ENCODE results near the gene SPINT2. TPM values are rescaled to one million over a fixed set of nuclear protein-coding genes. Genes with fewer than 3 reads are reported as not detected.

Gene SPINT2
- total RNA-seq: 1,000 to 10,000 TPM in 2 of 4 donors, 100 to 1,000 TPM in 2; 158 to 1,321 (median 873) TPM

DNA sequence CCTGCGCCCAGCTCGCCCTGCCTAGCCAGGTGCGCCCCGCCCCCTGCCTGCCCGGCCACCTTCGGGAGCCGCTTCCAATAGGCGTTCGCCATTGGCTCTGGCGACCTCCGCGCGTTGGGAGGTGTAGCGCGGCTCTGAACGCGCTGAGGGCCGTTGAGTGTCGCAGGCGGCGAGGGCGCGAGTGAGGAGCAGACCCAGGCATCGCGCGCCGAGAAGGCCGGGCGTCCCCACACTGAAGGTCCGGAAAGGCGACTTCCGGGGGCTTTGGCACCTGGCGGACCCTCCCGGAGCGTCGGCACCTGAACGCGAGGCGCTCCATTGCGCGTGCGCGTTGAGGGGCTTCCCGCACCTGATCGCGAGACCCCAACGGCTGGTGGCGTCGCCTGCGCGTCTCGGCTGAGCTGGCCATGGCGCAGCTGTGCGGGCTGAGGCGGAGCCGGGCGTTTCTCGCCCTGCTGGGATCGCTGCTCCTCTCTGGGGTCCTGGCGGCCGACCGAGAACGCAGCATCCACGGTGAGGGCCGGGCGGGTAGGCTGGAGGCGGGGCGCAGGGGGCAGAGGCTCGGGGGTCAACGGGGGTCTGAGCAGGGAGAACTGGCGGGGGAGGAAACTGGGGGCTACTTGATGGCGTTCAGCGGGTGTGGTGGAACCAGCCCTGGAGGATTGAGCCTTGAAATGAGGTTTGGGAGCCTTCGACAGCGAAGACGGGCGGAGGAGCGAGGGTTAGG, at the start of gene SPINT2:
Gene SPINT2 (plus strand): TSS at position 88 of the 727 bp plus-strand sequence. CDS start 320 bp downstream, at position 408.
- TF ChIP-seq CTCF (IDR thresholded peaks at IDR 0.05) (peak in 2 of 6 experiments; percentile 1 to 14), POLR2A (IDR thresholded peaks at IDR 0.05) (peak; percentile 99)
- peak within 1 kb of the TSS; percentile 48 to 85 (median 74) for H3K4me3 ChIP-seq
- H3K4me1 ChIP-seq: peaks cover 0 to 15% (median 6%) of the 10 kb centered on the region in 4 donors
- DNase-seq: no peak
- peaks cover 0 to 4% of the 10 kb centered on the region in 2 donors for H3K27me3 ChIP-seq
- H3K9me3 ChIP-seq: no peaks in the 10 kb centered on the region
- H3K27ac ChIP-seq: peak within 1 kb of the TSS; percentile 79 to 98 (median 86)
- H3K36me3 ChIP-seq: no peaks in the 10 kb centered on the region

- TF ChIP-seq POLR2A (IDR thresholded peaks at IDR 0.05): no peak
- TF ChIP-seq CTCF (IDR thresholded peaks at IDR 0.05): no peak
- no peak for DNase-seq
- Histone ChIP-seq H3K9me3 (no peaks in the 10 kb centered on the region), H3K36me3 (no peaks in the 10 kb centered on the region), H3K4me1 (no peaks in the 10 kb centered on the region), H3K27ac (no peak overlapping the region), H3K4me3 (no peak overlapping the region), H3K27me3 (no peaks in the 10 kb centered on the region)
These were observed 47.4 kb upstream of the SPINT2 start for GRCh38 chr19:38216785-38217641.

GRCh38 chr19:38218204-38218603, 46.2 kb upstream of the SPINT2 start:
- DNase-seq: no peak
- Histone ChIP-seq H3K4me1 (no peaks in the 10 kb centered on the region), H3K36me3 (no peaks in the 10 kb centered on the region), H3K27me3 (no peaks in the 10 kb centered on the region), H3K9me3 (no peaks in the 10 kb centered on the region), H3K27ac (no peak overlapping the region), H3K4me3 (no peak overlapping the region)
- TF ChIP-seq CTCF (IDR thresholded peaks at IDR 0.05) (no peak), POLR2A (IDR thresholded peaks at IDR 0.05) (no peak)

DNA sequence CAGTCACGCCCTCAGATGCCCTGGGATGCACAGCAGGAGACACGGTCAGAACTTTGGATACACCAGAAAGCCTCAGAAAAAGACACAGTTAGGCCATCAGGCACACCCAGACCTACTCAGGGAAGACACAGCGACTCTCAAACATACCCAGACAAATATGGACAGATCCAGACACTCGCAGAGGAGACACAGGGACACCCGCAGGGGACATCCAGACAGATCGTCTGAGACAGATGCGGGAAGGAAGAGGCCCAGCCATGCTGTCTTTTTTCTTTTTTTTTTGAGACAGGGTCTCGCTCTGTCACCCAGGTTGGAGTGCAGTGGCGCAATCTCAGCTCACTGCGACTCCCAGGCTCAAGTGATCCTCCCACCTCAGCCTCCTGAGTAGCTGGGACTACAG, 45.2 kb upstream of the SPINT2 start:
- H3K27ac ChIP-seq: no peak overlapping the region
- peaks cover 0 to 8% (median 7%) of the 10 kb centered on the region in 4 donors for H3K4me1 ChIP-seq
- H3K27me3 ChIP-seq: peaks cover 0 to 7% of the 10 kb centered on the region in 2 donors
- no peaks in the 10 kb centered on the region for H3K36me3 ChIP-seq
- H3K9me3 ChIP-seq: no peaks in the 10 kb centered on the region
- H3K4me3 ChIP-seq: no peak overlapping the region
- no peak for DNase-seq
- TF ChIP-seq POLR2A (IDR thresholded peaks at IDR 0.05): no peak
- no peak for TF ChIP-seq CTCF (IDR thresholded peaks at IDR 0.05)

DNA sequence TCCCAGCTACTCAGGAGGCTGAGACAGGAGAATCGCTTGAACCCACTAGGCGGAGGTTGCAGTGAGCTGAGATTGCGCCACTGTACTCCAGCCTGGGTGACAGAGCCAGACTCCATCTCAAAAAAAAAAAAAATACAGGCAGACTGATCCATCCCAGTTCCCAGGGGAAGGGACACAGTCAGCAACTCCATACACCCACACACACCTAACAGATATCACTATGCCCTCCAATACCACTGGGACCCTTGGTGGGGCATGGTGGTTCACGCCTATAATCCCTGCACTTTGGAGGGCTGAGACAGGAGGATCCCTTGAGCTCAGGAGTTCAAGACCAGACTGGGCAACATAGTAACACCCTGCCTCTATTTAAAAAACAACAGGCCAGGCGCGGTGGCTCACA, 43.0 kb upstream of the SPINT2 start:
- no peak overlapping the region for H3K4me3 ChIP-seq
- no peaks in the 10 kb centered on the region for H3K9me3 ChIP-seq
- no peak for DNase-seq
- H3K36me3 ChIP-seq: no peaks in the 10 kb centered on the region
- peaks cover 0 to 11% (median 8%) of the 10 kb centered on the region in 4 donors for H3K4me1 ChIP-seq
- no peak for TF ChIP-seq POLR2A (IDR thresholded peaks at IDR 0.05)
- TF ChIP-seq CTCF (IDR thresholded peaks at IDR 0.05): no peak
- H3K27ac ChIP-seq: no peak overlapping the region
- H3K27me3 ChIP-seq: peaks cover 0 to 12% of the 10 kb centered on the region in 2 donors

All from Peyer's patch (tissue), 4 donors.